ENCODE data around the gene DDX18. TPM values are rescaled to one million over a fixed set of nuclear protein-coding genes. Genes with fewer than 3 reads are reported as not detected.
"Not testable (repeated sequence)": the region's sequence is repeated elsewhere in the genome, so short reads cannot be mapped to it uniquely, and the experiment has no call there.

Gene DDX18
- total RNA-seq, 2 donors from 2014 or later = 63.6 to 70.4 TPM

GRCh38 chr2:117794668-117795067 lies 19.8 kb upstream of the DDX18 start:
- peaks cover 10% of the 10 kb centered on the region for H3K9me3 Mint-ChIP-seq
- no peak overlapping the region for H3K4me3 ChIP-seq (ENCODE audit: low read length)
- H3K27me3 Mint-ChIP-seq (ENCODE audit: insufficient read depth) = peaks cover 6% of the 10 kb centered on the region
- WGBS, 2 experiments (ENCODE audit: insufficient coverage in 1 of 2, insufficient read length in 1 of 2) = 86 to 88% methylated on average over 1 to 2 of the region's 2 CpGs
- no peaks in the 10 kb centered on the region for H3K36me3 ChIP-seq (ENCODE audit: control insufficient read depth, insufficient read depth, low read length)
- no peak for DNase-seq
- TF ChIP-seq CTCF (conservative IDR thresholded peaks at IDR 0.05) = no peak
- no peaks in the 10 kb centered on the region for H3K36me3 Mint-ChIP-seq (ENCODE audit: low read depth)
- H3K4me1 Mint-ChIP-seq = no peaks in the 10 kb centered on the region
- peaks cover 2% of the 10 kb centered on the region for H3K9me3 ChIP-seq (ENCODE audit: control insufficient read depth, low read length)
- H3K4me1 ChIP-seq (ENCODE audit: control insufficient read depth, insufficient read depth, low read length) = no peaks in the 10 kb centered on the region
- H3K9ac ChIP-seq (ENCODE audit: extremely low read depth, low read length, poor library complexity, severe bottlenecking) = no peak overlapping the region
- no peak overlapping the region for H3K27ac ChIP-seq (ENCODE audit: low read depth, low read length)
- no peak overlapping the region for H3K4me3 Mint-ChIP-seq
- no peaks in the 10 kb centered on the region for H3K27me3 ChIP-seq (ENCODE audit: control insufficient read depth, insufficient read depth, low read length, poor library complexity, severe bottlenecking)
- no peak overlapping the region for H3K27ac Mint-ChIP-seq

- Histone ChIP-seq H3K36me3 (ENCODE audit: control insufficient read depth, insufficient read depth, low read length) (no peaks in the 10 kb centered on the region), H3K27ac (ENCODE audit: low read depth, low read length) (no peak overlapping the region), H3K27me3 (ENCODE audit: control insufficient read depth, insufficient read depth, low read length, poor library complexity, severe bottlenecking) (no peaks in the 10 kb centered on the region), H3K4me3 (ENCODE audit: low read length) (no peak overlapping the region), H3K9me3 (ENCODE audit: control insufficient read depth, low read length) (peaks cover 4% of the 10 kb centered on the region), H3K4me1 (ENCODE audit: control insufficient read depth, insufficient read depth, low read length) (no peaks in the 10 kb centered on the region), H3K9ac (ENCODE audit: extremely low read depth, low read length, poor library complexity, severe bottlenecking) (no peak overlapping the region)
- Mint-ChIP-seq H3K27ac (no peak overlapping the region), H3K9me3 (peaks cover 6% of the 10 kb centered on the region), H3K27me3 (ENCODE audit: insufficient read depth) (peaks cover 19% of the 10 kb centered on the region), H3K36me3 (ENCODE audit: low read depth) (no peaks in the 10 kb centered on the region), H3K4me3 (no peak overlapping the region), H3K4me1 (peaks cover 6% of the 10 kb centered on the region)
- no peak for TF ChIP-seq CTCF (conservative IDR thresholded peaks at IDR 0.05)
- no peak for DNase-seq
These were observed 12.7 kb upstream of the DDX18 start for GRCh38 chr2:117801826-117802225.

GRCh38 chr2:117803644-117804325 lies 10.7 kb upstream of the DDX18 start:
- Mint-ChIP-seq H3K27ac (peak overlapping the region; percentile 94), H3K27me3 (ENCODE audit: insufficient read depth) (peaks cover 19% of the 10 kb centered on the region), H3K4me3 (peak overlapping the region; percentile 79)
- not testable (repeated sequence) for H3K9me3 Mint-ChIP-seq; H3K27me3 ChIP-seq (ENCODE audit: control insufficient read depth, insufficient read depth, low read length, poor library complexity, severe bottlenecking); H3K4me1 ChIP-seq (ENCODE audit: control insufficient read depth, insufficient read depth, low read length); DNase-seq; H3K27ac ChIP-seq (ENCODE audit: low read depth, low read length); H3K36me3 Mint-ChIP-seq (ENCODE audit: low read depth); H3K9me3 ChIP-seq (ENCODE audit: control insufficient read depth, low read length); H3K4me1 Mint-ChIP-seq; H3K36me3 ChIP-seq (ENCODE audit: control insufficient read depth, insufficient read depth, low read length)
- H3K4me3 ChIP-seq (ENCODE audit: low read length) = peak overlapping the region; percentile 80
- peak overlapping the region; percentile 6 for H3K9ac ChIP-seq (ENCODE audit: extremely low read depth, low read length, poor library complexity, severe bottlenecking)
- peak; percentile 30 for TF ChIP-seq CTCF (conservative IDR thresholded peaks at IDR 0.05)
- 2 to 18% methylated on average over 9 to 21 of the region's 35 CpGs for WGBS, 2 experiments (ENCODE audit: insufficient coverage in 1 of 2, insufficient read length in 1 of 2)
